Thyroid gland (tissue), 4 donors: ENCODE results near the gene HEXB.
A peak's percentile ranks its signal among the peaks of the same experiment; 100 is the strongest.

ENCODE experiments used
- POLR2A ChIP-seq, 2 donors: fragments of 450-650 bp; IDR thresholded peaks; one replicate each; pipeline ENCODE4 v1.6.1; 2017; ENCODE audit warnings: antibody characterized with exemption in 2 of 2, mild to moderate bottlenecking in 2 of 2, moderate library complexity in 1 of 2
- TF ChIP-seq, protein P1 (sequence below), 6 experiments: fragments of 200-600 bp in 3 of 6; fragments of 450-650 bp in 3 of 6; sonication (generic) in 3 of 6; IDR thresholded peaks; one replicate each; pipeline ENCODE4 v1.5.1; 2016 to 2019; ENCODE audit warnings: antibody characterized with exemption in 6 of 6, mild to moderate bottlenecking in 2 of 6, inconsistent platforms in 1 of 6, moderate library complexity in 1 of 6

- no peak for TF ChIP-seq POLR2A (IDR thresholded peaks at IDR 0.05)
- TF ChIP-seq, protein P1, sequence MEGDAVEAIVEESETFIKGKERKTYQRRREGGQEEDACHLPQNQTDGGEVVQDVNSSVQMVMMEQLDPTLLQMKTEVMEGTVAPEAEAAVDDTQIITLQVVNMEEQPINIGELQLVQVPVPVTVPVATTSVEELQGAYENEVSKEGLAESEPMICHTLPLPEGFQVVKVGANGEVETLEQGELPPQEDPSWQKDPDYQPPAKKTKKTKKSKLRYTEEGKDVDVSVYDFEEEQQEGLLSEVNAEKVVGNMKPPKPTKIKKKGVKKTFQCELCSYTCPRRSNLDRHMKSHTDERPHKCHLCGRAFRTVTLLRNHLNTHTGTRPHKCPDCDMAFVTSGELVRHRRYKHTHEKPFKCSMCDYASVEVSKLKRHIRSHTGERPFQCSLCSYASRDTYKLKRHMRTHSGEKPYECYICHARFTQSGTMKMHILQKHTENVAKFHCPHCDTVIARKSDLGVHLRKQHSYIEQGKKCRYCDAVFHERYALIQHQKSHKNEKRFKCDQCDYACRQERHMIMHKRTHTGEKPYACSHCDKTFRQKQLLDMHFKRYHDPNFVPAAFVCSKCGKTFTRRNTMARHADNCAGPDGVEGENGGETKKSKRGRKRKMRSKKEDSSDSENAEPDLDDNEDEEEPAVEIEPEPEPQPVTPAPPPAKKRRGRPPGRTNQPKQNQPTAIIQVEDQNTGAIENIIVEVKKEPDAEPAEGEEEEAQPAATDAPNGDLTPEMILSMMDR (IDR thresholded peaks at IDR 0.05) = peak in 5 of 6 experiments; percentile 65 to 92 (median 73)
Measured at GRCh38 chr5:74648835-74649293, 36.2 kb upstream of the HEXB start.
